BJ (cell line): ENCODE measurements around the gene HS6ST2. TPM values are rescaled to one million over a fixed set of nuclear protein-coding genes. Genes with fewer than 3 reads are reported as not detected.

Experiments used
- CTCF ChIA-PET: fragments of 350-600 bp; formaldehyde crosslinking; extraction: SDS; loops from one replicate; lab custom pipeline; 2021; ENCODE audit warnings: antibody characterized with exemption, inconsistent platforms; lab: Yijun Ruan, JAX
- POLR2A ChIA-PET: fragments of 300-600 bp; sonication (Branson Sonifier 250); formaldehyde crosslinking; extraction: SDS; loops from one replicate; lab custom pipeline; 2021; ENCODE audit warnings: antibody characterized with exemption; lab: Charles Lee
- DNase-seq: peaks from one replicate; pipeline ENCODE4 v3.0.0-alpha.2; 2011; ENCODE audit warnings: low read depth
- H3K27me3 ChIP-seq: 2 replicates; pipeline ENCODE4 v1.6.0; 2011; ENCODE audit warnings: low read length; ENCODE audit not compliant: control insufficient read depth, insufficient read depth
- H3K36me3 ChIP-seq: 2 replicates; pipeline ENCODE4 v1.5.1; 2011; ENCODE audit warnings: low read length; ENCODE audit not compliant: control insufficient read depth, insufficient read depth
- H3K4me3 ChIP-seq: 2 replicates; pipeline ENCODE4 v1.5.1; 2011; ENCODE audit warnings: low read depth, mild to moderate bottlenecking, control low read depth, low read length
- polyA plus RNA-seq: library from polyadenylated mRNA; depleted of rRNA; stranded (reverse); fragments of >200 nt; gene quantifications from 2 replicates; pipeline ENCODE4 v1.2.3, GENCODE V29; 2011
- TF ChIP-seq, protein P1 (sequence below): IDR thresholded peaks from 2 replicates; pipeline ENCODE4 v1.5.1; 2011; ENCODE audit warnings: low read depth, mild to moderate bottlenecking, control low read depth, inconsistent platforms, low read length, moderate library complexity; ENCODE audit not compliant: insufficient read depth

Gene HS6ST2
- polyA plus RNA-seq, 1 experiment: not detected

DNA sequence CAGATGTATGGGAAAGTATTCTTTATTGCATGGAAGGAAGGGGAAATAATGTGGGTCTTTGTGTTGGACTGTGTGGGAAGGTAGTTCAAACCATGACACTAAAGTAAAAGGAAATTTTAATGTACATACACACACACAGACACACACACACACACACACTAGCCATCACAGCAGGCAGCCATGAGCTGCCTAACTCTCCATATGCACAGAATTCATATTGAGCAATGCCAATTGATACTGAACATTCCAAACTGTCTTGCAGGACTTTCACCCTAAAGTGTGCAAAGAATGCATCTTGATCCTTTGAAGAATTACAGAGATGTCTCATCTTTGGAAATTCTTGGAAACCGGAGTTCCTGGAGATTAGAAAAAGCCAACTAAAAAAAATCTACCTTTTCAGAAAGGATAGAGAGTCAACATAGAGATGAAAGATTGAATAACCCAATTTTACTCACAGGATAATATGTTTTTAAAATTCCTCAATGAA, 349.0 kb downstream of the HS6ST2 start:
- ChIA-PET CTCF (interaction anchor here (1.0 to 2.2 kb wide), 2 partner anchors 317 to 383 kb away, joined by 3 to 6 read pairs; no protein-coding TSS in a partner anchor), POLR2A (no interaction called here)
- TF ChIP-seq, protein P1, sequence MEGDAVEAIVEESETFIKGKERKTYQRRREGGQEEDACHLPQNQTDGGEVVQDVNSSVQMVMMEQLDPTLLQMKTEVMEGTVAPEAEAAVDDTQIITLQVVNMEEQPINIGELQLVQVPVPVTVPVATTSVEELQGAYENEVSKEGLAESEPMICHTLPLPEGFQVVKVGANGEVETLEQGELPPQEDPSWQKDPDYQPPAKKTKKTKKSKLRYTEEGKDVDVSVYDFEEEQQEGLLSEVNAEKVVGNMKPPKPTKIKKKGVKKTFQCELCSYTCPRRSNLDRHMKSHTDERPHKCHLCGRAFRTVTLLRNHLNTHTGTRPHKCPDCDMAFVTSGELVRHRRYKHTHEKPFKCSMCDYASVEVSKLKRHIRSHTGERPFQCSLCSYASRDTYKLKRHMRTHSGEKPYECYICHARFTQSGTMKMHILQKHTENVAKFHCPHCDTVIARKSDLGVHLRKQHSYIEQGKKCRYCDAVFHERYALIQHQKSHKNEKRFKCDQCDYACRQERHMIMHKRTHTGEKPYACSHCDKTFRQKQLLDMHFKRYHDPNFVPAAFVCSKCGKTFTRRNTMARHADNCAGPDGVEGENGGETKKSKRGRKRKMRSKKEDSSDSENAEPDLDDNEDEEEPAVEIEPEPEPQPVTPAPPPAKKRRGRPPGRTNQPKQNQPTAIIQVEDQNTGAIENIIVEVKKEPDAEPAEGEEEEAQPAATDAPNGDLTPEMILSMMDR: no peak
- Histone ChIP-seq H3K4me3 (no peak overlapping the region), H3K36me3 (no peaks in the 10 kb centered on the region), H3K27me3 (no peaks in the 10 kb centered on the region)
- DNase-seq: no peak

DNA sequence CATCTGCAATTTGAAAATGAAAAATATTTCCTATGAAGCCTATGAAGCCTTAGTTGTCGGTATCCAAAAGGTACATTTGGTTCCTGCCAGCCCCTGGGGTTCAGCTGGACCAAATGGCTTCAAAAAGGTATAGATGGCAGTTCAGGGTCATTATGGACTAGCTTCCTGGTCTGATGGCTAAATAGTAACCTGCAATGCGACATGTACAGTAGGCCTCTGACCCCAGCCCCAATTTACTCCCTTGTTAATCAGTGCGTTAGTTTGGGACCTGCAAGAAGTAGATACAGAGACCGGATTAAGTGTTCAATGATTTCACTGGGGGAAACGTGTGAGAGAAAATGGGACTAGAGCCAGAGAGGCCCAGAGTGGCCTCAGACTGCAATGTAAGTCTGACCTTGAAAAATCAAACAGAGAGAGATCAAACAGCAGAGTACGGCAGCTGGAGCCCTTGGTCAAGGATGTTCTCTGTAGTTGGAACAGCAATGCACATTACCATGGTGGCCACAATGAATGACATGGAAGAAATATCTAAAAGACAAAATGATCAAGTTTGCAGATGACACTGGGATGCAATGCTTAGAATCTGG, 354.6 kb downstream of the HS6ST2 start:
- no peak for DNase-seq

DNA sequence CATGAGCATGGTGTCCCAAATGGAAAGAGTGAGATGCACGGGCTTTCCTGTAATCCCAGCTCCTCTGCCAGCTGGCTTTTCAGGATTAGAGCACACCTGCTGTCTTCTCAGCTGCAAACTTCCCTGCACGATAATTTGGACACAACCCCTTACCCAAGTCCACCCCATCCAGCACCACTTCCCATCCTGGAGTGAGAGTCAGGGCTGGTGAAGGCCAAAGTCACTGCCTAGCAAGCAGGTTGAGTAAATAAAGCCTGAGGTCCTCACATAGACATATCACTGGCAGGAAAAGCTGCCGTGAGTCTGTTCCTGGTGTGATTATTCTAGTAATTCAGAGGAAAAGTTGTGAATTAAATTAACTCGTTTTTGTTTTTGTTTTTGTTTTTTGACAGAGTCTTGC, 355.7 kb downstream of the HS6ST2 start:
- TF ChIP-seq, protein P1: no peak
- no peak for DNase-seq
- Histone ChIP-seq H3K36me3 (no peaks in the 10 kb centered on the region), H3K27me3 (no peaks in the 10 kb centered on the region), H3K4me3 (no peak overlapping the region)
- ChIA-PET CTCF (interaction anchor here (1.1 to 1.4 kb wide), 2 partner anchors 12 to 309 kb away, joined by 3 read pairs; no protein-coding TSS in a partner anchor), POLR2A (no interaction called here)

More for the DNA sequence above, 354.6 kb downstream of the HS6ST2 start:
- Histone ChIP-seq H3K27me3 (no peaks in the 10 kb centered on the region), H3K4me3 (no peak overlapping the region), H3K36me3 (no peaks in the 10 kb centered on the region)
- TF ChIP-seq, protein P1: no peak
- POLR2A ChIA-PET: no interaction called here
- CTCF ChIA-PET: interaction anchor here (1.1 to 1.6 kb wide), 2 partner anchors 11 to 311 kb away, joined by 3 to 4 read pairs; no protein-coding TSS in a partner anchor

DNA sequence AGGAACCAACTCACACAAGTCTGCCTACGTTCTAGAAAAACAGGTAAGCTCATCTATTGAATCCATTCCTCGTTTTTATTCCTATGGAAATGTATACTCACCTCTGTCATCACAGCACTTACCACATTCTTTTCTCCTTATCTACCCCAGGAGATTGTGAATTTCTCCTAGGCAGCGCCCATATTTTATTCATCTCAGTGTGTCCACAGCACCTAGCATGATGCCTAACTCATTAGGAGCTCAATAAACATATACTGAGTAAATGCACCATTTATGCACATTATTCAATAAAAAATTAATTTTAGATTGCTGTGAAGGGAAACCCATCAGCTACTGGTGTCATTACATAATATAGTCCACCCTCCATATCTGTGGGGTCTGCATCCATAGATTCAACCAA, 363.4 kb downstream of the HS6ST2 start:
- no peak overlapping the region for H3K4me3 ChIP-seq
- TF ChIP-seq, protein P1: no peak
- DNase-seq: no peak
- no peaks in the 10 kb centered on the region for H3K27me3 ChIP-seq
- no peaks in the 10 kb centered on the region for H3K36me3 ChIP-seq
- ChIA-PET CTCF (interaction anchor here (1.1 kb wide), 1 partner anchor 302 kb away, joined by 3 read pairs; no protein-coding TSS in a partner anchor), POLR2A (no interaction called here)

DNA sequence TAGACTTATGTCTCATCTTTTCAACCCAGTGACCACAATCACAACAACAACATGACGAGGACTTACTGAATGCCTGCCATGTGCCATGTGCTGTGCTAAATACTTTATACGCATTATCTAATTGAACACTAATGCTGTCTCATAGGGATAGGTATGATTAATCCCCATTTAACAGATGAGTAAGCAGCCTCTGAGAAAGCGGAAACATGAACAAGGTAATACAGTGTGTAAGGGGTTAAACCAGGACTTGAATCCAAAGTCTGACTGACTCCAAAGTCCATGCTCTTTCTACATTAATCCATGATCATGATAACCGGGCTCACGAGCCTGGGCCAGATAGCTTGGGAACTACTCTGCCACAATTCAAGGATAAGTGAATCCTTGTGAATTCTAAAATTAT, 364.3 kb downstream of the HS6ST2 start:
- TF ChIP-seq, protein P1: no peak
- no peaks in the 10 kb centered on the region for H3K36me3 ChIP-seq
- CTCF ChIA-PET: interaction anchor here (2.2 kb wide), 1 partner anchor 301 kb away, joined by 10 read pairs; no protein-coding TSS in a partner anchor
- POLR2A ChIA-PET: no interaction called here
- H3K4me3 ChIP-seq: no peak overlapping the region
- no peak for DNase-seq
- no peaks in the 10 kb centered on the region for H3K27me3 ChIP-seq
